ENCODE data around the gene FANCI. TPM values are rescaled to one million over a fixed set of nuclear protein-coding genes. Genes with fewer than 3 reads are reported as not detected.

The FANCI gene
- total and polyA plus RNA-seq, 3 donors from 2014 or later, result 45.0 to 63.6 (median 56.0) TPM

DNA sequence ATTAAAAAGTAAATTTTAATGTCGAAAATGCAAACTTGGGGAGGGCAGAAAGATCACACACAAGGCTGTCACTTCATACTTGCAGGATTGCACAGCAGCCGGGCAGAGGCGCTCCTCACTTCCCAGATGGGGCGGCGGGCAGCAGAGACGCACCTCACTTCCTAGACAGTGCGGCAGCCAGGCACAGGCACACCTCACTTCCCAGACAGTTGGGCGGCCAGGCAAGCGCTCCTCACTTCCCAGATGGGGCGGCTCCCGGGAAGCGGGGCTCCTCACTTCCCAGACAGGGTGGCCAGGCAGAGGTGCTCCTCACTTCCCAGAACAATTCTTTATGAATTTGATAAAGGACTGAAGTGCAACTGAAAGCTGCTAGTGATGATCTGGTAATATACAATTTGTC, 43.6 kb upstream of the FANCI start:
- Histone ChIP-seq H3K36me3 (ENCODE audit: low read depth, missing control alignments) (peaks cover 3% of the 10 kb centered on the region), H3K9me3 (no peaks in the 10 kb centered on the region), H3K4me3 (no peak overlapping the region), H3K27ac (no peak overlapping the region), H3K4me1 (no peaks in the 10 kb centered on the region), H3K27me3 (no peaks in the 10 kb centered on the region)
- TF ChIP-seq, protein P1, sequence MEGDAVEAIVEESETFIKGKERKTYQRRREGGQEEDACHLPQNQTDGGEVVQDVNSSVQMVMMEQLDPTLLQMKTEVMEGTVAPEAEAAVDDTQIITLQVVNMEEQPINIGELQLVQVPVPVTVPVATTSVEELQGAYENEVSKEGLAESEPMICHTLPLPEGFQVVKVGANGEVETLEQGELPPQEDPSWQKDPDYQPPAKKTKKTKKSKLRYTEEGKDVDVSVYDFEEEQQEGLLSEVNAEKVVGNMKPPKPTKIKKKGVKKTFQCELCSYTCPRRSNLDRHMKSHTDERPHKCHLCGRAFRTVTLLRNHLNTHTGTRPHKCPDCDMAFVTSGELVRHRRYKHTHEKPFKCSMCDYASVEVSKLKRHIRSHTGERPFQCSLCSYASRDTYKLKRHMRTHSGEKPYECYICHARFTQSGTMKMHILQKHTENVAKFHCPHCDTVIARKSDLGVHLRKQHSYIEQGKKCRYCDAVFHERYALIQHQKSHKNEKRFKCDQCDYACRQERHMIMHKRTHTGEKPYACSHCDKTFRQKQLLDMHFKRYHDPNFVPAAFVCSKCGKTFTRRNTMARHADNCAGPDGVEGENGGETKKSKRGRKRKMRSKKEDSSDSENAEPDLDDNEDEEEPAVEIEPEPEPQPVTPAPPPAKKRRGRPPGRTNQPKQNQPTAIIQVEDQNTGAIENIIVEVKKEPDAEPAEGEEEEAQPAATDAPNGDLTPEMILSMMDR (IDR thresholded peaks at IDR 0.05), result no peak
- no peak for TF ChIP-seq POLR2A (IDR thresholded peaks at IDR 0.05)
- intact Hi-C loops (cut with DNase I; ENCODE audit: low total_unique reads), result no loop called here
- no peak for DNase-seq
- WGBS, 2 donors, result 84 to 91% methylated on average over 12 of the region's 12 CpGs

DNA sequence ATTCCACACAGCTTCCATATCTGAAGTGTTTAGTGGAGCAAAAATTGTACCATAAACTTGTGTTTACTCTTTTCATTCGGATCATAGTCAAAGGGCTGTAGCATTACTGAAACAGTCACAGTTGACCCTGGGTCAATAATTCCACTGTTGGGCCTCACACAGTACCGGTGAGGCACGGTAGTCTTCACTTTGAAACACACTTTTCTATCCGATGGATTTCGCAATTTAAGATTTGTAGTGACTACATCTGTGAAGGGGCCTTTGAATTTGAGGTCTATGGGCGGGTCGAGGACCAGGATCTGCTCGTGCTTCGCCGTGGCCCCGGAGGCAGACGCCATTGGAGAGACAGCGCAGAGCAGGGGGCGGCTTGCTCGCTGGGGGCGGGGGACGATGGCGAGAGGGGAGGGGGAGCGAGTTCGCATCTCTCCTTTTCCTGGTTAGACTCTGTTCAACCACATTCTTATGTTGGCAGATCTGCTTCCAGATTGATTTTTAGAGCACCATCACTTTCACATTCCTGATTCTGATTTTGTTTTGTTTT, 42.2 kb upstream of the FANCI start:
- 87 to 88% methylated on average over 19 to 20 of the region's 20 CpGs for WGBS, 2 donors
- DNase-seq, result no peak
- Histone ChIP-seq H3K27ac (no peak overlapping the region), H3K27me3 (no peaks in the 10 kb centered on the region), H3K9me3 (no peaks in the 10 kb centered on the region), H3K4me1 (no peaks in the 10 kb centered on the region), H3K36me3 (ENCODE audit: low read depth, missing control alignments) (no peaks in the 10 kb centered on the region), H3K4me3 (no peak overlapping the region)
- TF ChIP-seq POLR2A (IDR thresholded peaks at IDR 0.05), result no peak
- TF ChIP-seq, protein P1 (IDR thresholded peaks at IDR 0.05), result no peak
- intact Hi-C loops (cut with DNase I; ENCODE audit: low total_unique reads), result no loop called here

DNA sequence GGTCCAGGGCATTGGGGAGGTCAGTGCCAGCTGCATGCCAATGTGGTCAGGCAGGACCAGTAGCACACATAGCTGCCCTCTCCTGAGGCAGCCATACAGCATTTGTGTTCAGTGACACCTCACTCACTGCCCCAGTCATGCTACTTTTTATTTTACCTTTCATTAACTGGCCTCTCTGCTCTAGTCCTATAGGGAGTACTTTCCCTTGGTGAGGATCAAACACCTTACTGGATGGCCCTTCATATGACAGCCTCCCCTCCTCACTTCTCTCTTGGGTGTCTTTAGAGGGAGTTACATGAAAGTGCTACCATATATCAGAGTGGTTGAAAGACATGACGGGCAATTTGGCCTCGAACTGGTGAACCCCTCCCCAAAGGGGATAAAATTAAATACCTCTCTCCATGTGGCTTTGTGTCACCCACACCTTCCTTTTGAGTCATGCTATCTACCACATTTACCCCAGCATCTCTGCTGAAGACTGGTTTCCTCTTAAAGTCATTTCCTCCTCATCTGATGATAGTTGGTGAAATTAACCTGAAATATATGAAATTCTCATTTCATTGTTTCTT, 40.0 kb upstream of the FANCI start:
- H3K27ac ChIP-seq, result no peak overlapping the region
- WGBS, 2 donors, result 37 to 51% methylated on average over 2 of the region's 2 CpGs
- H3K36me3 ChIP-seq (ENCODE audit: low read depth, missing control alignments), result no peaks in the 10 kb centered on the region
- H3K9me3 ChIP-seq, result no peaks in the 10 kb centered on the region
- H3K4me1 ChIP-seq, result peaks cover 3% of the 10 kb centered on the region
- H3K27me3 ChIP-seq, result no peaks in the 10 kb centered on the region
- TF ChIP-seq, protein P1 (IDR thresholded peaks at IDR 0.05), result no peak
- TF ChIP-seq POLR2A (IDR thresholded peaks at IDR 0.05), result no peak
- DNase-seq, result no peak
- no peak overlapping the region for H3K4me3 ChIP-seq
- intact Hi-C loops (cut with DNase I; ENCODE audit: low total_unique reads), result no loop called here

DNA sequence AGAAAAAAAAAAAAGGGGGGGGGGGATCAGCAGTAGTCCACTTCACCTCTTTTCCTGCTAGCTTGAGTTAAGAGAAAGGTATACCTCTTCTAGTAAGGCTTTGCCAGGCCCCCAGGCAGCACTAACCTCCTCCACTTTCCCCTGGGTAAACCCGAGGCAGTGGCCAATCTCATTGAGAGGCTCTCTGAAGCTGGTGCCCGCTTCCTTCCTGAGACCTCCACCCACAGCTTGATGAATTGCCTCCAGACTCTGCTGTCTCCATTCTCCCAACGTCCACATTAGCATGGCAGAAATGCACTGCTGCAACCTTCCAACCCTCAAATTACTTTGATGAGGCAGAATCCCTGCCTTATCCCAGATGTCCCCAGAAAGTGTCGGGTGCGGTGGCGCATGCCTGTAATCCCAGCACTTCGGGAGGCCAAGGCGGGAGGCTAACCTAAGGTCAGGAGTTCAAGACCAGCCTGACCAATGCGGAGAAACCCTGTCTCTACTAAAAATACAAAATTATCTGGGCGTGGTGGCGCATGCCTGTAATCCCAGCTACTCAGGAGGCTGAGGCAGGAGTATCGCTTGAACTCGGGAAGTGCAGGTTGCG, 37.7 kb upstream of the FANCI start:
- WGBS, 2 donors, result 60 to 69% methylated on average over 14 of the region's 14 CpGs
- intact Hi-C loops (cut with DNase I; ENCODE audit: low total_unique reads), result no loop called here
- no peak overlapping the region for H3K4me3 ChIP-seq

More for the DNA sequence above, 37.7 kb upstream of the FANCI start:
- Histone ChIP-seq H3K9me3 (no peaks in the 10 kb centered on the region), H3K27me3 (no peaks in the 10 kb centered on the region), H3K36me3 (ENCODE audit: low read depth, missing control alignments) (no peaks in the 10 kb centered on the region), H3K27ac (no peak overlapping the region), H3K4me1 (peaks cover 3% of the 10 kb centered on the region)
- TF ChIP-seq, protein P1 (IDR thresholded peaks at IDR 0.05), result no peak
- TF ChIP-seq POLR2A (IDR thresholded peaks at IDR 0.05), result no peak
- DNase-seq, result no peak
